GM18873 (cell line): ENCODE measurements around the gene PCDHGA5.
"Not testable (repeated sequence)": the region's sequence is repeated elsewhere in the genome, so short reads cannot be mapped to it uniquely, and the experiment has no call there.

ENCODE experiments used
- ATAC-seq: cut with Tn5 transposase; IDR thresholded peaks from one replicate; pipeline ENCODE4 v1.9.1; 2021; ENCODE audit warnings: mild to moderate bottlenecking, moderate library complexity, moderate number of reproducible peaks; ENCODE audit not compliant: unreplicated experiment, low FRiP score

PCDHGA5 gene

GRCh38 chr5:141383345-141383744 lies 19.4 kb downstream of the PCDHGA5 start:
- ATAC-seq: no peak

- no peak for ATAC-seq
Measured at GRCh38 chr5:141384471-141385267, 20.7 kb downstream of the PCDHGA5 start.

GRCh38 chr5:141387557-141388311 lies 23.8 kb downstream of the PCDHGA5 start, which contains the start of gene PCDHGB4:
PCDHGB4 (plus strand) TSS chr5:141387698; CDS start chr5:141387885, 187 bp downstream.
- not testable (repeated sequence) for ATAC-seq

GRCh38 chr5:141388661-141389060 lies 24.7 kb downstream of the PCDHGA5 start:
- no peak for ATAC-seq

- ATAC-seq: no peak
Measured at GRCh38 chr5:141389153-141390042, 25.4 kb downstream of the PCDHGA5 start.

- no peak for ATAC-seq
Measured at GRCh38 chr5:141392429-141393198, 28.7 kb downstream of the PCDHGA5 start, which contains the start of gene PCDHGA8. PCDHGA8 (plus strand) TSS chr5:141392633; CDS start chr5:141392814, 181 bp downstream.

GRCh38 chr5:141393267-141393666 lies 29.3 kb downstream of the PCDHGA5 start:
- no peak for ATAC-seq

GRCh38 chr5:141394401-141395187 lies 30.6 kb downstream of the PCDHGA5 start:
- not testable (repeated sequence) for ATAC-seq

GRCh38 chr5:141397756-141398551 lies 34.0 kb downstream of the PCDHGA5 start, which contains the start of gene PCDHGB5:
PCDHGB5 (plus strand) TSS chr5:141397947; CDS start chr5:141398128, 181 bp downstream.
- not testable (repeated sequence) for ATAC-seq

- ATAC-seq: no peak
Measured at GRCh38 chr5:141398608-141399007, 34.6 kb downstream of the PCDHGA5 start.

- no peak for ATAC-seq
Measured at GRCh38 chr5:141399555-141400258, 35.7 kb downstream of the PCDHGA5 start.

GRCh38 chr5:141402553-141403243 lies 38.7 kb downstream of the PCDHGA5 start, which contains the start of gene PCDHGA9:
PCDHGA9 (plus strand) TSS chr5:141402778; CDS start chr5:141402953, 175 bp downstream.
- no peak for ATAC-seq

GRCh38 chr5:141403387-141403786 lies 39.4 kb downstream of the PCDHGA5 start:
- no peak for ATAC-seq

- peak; percentile 67 for ATAC-seq
Measured at GRCh38 chr5:141407790-141408505, 44.0 kb downstream of the PCDHGA5 start, which contains the start of gene PCDHGB6. PCDHGB6 (plus strand) TSS chr5:141408021; CDS start chr5:141408203, 182 bp downstream.

- no peak for ATAC-seq
Measured at GRCh38 chr5:141409598-141410306, 45.8 kb downstream of the PCDHGA5 start.
